Right ventricle myocardium superior (tissue), 1 donor: ENCODE results near the gene DMRTB1. TPM values are rescaled to one million over a fixed set of nuclear protein-coding genes. Genes with fewer than 3 reads are reported as not detected.

Experiments used
- ATAC-seq: fragments of 200-7000 bp; cut with Tn5 transposase; one replicate; pipeline ENCODE4 v1.9.1; 2020; ENCODE audit warnings: mild to moderate bottlenecking; ENCODE audit not compliant: poor library complexity
- DNase-seq: peaks from one replicate; pipeline ENCODE4 v3.0.0-alpha.2; 2020
- intact Hi-C: fragments of 100-400 bp; cut with DNase I; formaldehyde crosslinking; loops from one replicate; pipeline ENCODE4 v1.11.2; 2022
- total RNA-seq: library from RNA; stranded (reverse); fragmentation: NEBNext Ultra II Directional; extraction: Animal tissue kit (Norgen Biotek cat#: 25700); gene quantifications from one replicate; pipeline ENCODE4 v1.2.1, GENCODE V29; 2021
- donor health status: DM: no; HTN: yes; CAD: no; lungs with severe emphysema.

Gene DMRTB1
- total RNA-seq, 1 donor from 2014 or later = not detected

DNA sequence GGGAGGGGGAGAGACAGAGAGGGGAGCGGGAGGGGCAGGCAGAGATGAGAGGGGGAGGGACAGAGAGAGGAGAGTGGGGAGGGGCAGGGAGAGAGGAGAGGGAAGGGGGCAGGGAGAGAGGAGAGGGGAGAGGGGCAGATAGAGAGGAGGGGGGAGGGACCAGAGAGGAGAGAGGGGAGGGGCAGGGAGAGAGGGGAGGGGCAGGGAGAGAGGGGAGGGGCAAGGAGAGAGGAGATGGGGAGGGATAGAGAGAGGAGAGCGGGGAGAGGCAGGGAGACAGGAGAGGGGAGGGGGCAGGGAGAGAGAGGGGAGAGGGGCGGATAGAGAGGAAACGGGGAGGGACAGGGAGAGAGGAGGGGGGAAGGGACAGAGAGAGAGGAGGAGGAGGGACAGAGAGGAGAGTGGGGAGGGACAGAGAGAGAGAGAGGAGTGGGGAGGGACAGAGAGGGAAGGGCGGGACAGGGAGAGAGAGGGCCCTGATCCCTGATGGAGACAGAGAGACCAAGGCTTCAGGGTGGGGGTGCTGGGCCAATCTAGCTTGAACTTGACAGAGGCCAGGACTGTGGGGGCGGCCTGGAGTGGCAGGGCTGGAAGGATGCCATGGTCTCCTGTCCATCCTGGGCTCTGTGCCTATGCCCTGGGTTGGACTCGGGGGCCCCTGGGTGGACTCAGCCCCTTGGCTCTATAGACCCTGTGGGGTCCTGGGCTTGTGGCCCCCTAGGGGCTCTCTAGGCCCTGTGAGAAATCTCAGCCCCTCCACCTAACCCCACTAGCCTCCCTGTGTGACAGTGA, 43.6 kb downstream of the DMRTB1 start:
- no peak for DNase-seq
- intact Hi-C loops = no loop called here
- ATAC-seq = no peak

DNA sequence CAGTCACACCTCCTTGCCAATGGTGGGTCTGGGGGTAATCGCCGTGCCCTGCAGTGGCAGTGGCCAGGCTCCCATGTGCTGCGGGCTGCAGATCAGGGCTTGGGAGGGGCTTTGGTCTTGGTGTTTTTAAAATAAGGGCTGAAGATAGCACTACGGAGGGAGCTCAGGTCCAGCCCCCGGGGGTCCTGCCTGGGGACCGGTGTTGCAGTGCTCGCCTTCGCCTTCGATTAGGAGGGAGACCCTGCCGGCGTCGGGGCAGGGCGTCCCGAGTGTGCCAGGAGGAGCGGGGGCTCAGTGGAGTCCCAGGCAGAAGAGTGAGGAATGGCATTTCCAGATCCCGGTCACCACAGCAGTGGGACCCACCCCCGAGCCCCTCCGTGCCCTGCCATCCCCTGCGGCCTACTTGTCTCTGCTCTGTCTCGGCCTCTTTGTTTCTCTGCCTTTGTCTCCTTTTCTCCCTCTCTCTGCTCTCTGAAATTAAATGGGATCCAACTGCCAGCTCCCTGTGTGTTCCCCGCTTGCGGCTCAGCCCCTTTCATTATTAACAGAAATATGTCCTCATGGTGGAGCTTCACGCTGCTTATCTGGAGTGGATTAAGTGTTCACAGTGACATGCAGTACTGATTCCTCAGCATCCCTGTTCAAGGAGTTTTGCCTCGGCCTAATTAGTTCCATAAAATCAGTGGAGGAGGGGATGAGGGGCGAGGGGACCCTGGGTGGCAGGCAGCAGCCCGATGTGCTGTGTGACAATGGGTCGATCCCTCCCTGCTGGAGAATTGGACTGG, 44.4 kb downstream of the DMRTB1 start:
- ATAC-seq (no peak), DNase-seq (no peak)
- intact Hi-C loops = no loop called here

DNA sequence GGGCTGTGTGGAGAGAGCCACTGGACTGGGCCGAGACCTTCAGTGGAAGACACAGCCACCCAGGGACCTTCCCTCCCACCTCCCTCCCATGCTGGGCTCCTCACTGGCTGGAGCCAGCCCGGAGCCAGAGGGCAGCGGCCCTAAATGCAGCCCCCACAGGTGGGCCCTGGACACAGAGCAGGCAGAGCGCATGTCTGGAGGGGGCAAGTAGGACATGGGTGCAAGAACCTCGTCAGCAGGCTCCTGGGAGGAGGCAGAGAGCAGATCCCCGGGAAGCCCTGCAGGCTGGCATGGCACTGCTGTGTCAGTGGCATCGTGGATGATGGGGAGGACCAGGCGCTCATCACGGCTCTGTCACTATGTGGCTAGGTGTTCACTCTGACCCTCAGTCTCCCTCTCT, 45.7 kb downstream of the DMRTB1 start:
- DNase-seq (peak; percentile 24), ATAC-seq (no peak)
- intact Hi-C loops = no loop called here

DNA sequence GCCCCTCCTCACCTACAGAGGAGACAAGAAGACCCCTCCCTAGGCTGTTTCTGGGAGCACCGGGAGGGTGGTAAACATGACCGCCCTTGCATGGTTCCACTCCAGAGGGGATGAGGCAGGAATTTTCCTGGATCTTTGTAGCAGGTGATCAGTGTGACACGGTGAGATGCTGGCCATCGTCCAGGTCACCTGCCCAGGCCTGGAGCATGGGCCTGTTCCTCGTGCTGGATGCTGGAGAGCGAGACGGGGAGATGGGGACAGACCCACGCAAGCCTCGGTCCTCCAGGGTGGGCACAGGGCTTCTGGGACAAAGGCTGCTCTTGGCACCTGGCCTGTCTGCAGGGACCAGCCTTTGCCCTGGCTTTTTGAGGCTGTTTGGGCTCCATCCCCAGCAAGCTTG, 46.2 kb downstream of the DMRTB1 start:
- no peak for ATAC-seq
- DNase-seq = peak; percentile 31
- intact Hi-C loops = no loop called here

DNA sequence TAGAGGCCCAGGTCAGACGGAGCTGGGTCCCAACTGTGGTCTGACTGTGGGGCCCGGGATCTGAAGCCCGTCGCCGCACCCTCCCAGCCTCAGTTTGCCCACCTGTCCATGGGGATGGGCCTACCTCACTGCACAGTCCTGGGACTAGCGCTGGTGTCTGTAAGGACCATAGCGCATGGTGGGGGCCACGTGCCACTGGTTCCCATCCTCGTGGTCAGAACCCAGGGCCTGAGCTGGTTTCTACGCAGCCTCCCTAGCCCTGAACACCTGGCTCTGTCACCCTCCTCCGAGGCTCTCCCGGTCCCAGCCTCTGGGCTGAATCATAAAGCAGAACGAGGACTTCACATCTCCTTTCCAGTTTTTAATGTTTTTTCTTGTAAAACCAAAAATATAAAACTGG, 46.7 kb downstream of the DMRTB1 start:
- ATAC-seq = no peak
- DNase-seq = peak; percentile 30
- intact Hi-C loops = no loop called here

DNA sequence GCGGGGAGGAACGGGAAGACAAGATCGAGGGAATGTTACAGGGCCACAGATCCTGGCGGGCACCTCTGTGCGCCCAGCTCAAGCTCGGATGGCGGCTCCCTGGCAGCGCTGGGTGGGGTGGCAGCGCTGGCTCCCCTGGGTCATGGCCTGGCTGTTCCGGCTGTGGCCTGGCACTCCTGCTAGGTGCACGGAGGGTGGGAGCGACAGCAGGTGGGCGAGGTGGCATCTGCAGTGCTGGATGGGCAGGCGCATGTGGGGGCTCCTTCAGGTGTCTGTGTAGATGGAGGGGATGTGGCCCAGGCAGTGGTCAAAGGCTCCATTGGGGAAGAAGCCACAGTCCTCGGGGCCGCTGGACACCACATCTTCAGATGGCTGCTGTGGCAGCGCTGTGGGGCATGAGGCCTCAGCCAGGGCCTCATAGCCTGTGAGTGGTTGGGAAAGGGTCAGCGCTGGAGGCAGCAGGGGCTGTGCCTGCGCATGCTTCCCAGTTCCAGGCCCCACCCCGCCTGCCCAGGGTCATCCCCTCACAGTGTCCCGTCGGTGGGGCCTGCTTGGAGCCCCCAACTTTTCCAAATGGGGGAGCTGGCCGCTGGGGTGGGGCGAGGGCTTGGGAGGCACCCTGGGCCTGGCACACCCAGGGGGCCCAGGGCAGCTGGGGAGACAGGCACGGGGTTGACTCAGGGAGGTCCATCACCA, 47.3 kb downstream of the DMRTB1 start:
- DNase-seq = peak; percentile 24
- intact Hi-C loops = no loop called here
- ATAC-seq = no peak

DNA sequence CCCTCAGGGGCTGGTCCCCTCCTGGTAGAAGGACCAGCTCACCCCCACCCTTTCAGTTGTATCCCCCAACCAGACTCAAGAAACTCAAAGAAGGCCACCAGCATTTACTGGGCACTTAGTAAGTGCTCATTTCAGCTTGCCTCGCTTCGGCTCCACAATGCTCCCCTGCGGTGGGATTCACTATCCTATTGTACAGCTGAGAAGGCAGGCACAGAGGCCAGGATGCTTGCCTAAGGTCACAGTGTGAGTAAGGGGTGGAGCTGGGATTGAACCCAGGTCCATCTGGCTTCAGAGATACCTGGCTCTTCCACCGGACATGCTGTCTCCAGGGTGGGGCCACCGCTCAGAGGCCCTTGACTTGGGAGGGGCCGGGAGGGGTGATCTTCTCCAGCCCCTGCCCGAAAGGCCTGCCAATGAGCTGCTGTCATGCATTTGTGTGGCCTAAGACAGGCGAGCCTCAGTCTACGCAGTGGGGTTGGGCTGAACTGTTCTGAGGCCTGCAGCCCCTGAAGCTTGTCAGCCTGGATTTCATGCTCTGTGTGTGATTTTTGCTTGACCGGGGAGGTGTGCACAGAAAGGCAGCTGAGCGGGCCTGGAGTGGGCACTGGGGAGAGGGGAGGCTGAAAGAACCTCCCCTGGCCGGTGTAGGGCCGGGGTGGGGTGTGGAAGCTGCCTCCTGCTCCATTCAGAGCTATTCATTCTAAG, 48.1 kb downstream of the DMRTB1 start:
- ATAC-seq (no peak), DNase-seq (peak; percentile 15)
- intact Hi-C loops = no loop called here

DNA sequence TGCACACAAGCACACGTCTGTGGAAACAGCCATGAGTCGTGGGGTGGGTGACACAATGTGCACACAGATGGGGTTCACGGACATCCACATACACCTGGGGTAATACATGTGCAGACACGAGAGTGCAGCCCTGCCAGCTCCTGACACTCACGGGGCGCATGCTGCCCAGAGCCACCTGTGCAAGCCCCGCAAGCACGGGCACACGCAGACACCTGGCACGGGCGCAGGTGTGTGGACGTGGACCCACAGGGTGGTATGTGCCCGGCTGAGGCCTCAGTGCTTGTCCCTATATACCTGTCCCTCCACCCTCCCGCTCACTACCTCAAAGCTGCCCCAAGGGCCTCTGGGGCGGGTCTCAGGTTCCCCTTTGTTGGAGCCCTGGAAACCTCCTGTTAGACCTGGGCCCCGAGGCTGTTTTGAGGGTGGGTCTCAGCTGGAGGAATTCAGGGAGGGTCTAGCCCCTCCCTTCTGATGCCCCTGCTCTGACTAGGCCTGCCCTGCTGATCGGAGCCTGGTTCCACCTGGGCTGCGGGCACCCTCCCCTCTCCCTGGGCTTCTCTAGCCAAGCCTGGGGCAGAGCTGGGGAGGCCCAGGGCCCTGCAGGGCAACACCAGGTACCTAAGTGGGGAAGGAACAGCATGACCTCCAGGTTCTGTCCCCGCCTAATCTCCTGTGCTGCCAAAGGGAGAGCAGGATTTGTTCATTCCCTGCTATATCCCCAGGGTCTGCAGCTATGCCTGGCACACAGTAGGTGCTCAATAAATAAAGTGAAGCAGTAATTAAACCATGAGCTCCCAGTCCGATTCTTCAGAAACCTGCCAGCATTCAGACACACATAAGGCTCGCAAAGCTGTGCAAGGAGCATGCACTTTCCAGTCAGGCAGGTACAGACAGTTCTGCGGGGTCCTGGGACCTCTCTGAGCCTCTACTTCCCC, 49.1 kb downstream of the DMRTB1 start:
- ATAC-seq (no peak), DNase-seq (peak; percentile 40)
- intact Hi-C loops = no loop called here

DNA sequence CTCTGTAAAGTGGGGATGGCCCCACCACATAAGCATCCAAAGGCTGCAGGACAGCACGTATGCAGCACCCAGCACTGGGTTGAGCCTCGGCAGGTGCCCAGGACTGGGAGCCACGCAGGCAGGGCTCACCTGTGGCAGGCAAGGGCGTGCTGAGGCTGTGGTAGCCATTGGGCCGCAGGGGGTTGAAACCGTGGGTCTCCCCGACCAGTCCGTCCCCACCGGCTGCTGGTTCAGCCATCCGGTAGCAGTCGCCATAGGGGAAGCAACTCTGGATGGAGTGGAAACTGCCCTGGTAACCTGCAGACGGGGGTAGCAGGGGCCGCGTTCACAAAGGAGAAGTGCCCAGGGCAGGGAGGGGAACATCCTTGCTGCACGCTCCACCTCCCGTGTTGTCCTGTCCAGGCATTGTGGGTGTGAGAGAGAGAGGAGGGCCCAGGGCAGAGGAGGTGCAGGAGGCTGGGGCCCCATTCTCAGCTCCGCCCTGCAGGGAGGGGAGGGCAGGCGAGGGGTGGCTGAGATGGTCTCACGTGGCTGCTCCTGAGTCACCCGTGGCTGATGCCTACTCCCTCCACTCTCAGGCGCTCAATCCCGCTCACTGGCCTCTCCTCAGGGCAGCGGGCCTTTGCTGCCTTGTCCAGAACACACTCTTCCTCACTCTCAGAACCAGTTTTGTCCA, 49.9 kb downstream of the DMRTB1 start:
- DNase-seq (peak; percentile 40), ATAC-seq (no peak)
- intact Hi-C loops = no loop called here

DNA sequence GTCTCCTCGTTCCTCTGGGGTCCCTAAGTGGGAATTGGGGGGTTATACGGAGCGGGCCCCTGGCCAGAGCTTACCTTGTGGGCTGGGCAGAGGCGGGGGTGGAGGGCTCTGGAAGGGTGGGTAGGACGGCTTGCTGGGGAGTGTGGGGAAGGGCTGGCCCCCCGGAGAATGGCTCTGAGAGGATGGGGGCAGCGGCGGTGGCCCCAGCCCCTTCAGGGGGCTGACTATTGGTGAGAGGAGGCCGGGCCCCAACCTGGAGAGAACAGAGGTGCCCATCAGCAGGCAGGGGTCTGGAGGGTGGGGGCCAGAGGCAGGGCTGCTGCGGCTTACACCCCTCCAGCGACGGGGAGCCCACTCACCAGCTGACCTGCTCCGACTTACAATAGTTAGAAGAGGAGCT, 50.6 kb downstream of the DMRTB1 start:
- DNase-seq (peak; percentile 30), ATAC-seq (no peak)
- intact Hi-C loops = no loop called here

DNA sequence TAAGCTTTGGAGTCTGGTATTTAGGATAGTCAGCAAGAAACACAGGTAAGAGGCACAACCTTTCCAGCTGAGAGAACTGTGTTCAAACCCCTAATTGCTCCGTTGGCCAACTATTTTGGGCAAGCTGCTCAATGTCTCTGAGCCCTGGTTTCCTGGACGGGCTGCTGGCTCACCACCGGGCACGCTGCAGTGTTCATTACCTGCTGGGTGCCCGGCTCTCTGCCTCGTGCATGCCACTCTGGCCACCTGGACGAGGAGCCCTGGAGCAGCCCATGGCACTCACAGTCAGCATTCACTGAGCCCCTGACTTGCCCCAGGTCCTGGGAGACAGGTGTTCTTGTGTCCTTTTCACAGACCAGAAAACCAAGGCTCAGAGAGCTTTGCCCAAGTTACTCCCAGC, 51.0 kb downstream of the DMRTB1 start:
- intact Hi-C loops = no loop called here
- DNase-seq (peak; percentile 24), ATAC-seq (no peak)

DNA sequence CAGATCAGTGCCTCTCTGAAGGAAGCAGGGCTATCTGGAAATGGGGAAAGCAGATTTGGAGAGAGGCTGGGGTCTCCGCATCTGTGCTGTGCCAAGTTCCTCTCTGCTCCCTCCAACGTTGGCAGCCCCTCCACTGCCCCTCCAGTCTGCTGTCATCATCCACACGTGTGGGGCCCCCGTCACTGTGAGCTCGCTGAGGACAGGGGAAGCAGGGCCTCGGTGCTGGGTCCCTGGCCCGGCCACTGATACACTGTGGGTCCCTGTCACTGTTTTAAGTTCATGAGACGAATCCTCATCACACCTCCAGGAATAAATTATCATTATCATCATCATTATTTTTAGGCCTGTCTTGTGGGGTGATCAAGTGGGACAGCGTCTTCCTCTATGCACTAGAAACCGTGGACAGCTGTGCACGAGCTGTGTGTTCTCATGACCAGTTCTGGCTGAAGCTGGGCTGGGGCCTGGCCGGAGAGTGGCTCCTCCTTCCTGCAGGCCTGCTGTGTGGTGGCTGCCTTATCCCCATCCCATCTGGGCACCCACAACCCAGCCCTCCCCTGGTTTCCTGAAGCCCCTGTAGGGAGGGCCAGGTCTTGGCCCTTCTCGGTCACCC, 52.2 kb downstream of the DMRTB1 start:
- peak; percentile 57 for DNase-seq
- intact Hi-C loops = no loop called here
- ATAC-seq = peak; percentile 63

DNA sequence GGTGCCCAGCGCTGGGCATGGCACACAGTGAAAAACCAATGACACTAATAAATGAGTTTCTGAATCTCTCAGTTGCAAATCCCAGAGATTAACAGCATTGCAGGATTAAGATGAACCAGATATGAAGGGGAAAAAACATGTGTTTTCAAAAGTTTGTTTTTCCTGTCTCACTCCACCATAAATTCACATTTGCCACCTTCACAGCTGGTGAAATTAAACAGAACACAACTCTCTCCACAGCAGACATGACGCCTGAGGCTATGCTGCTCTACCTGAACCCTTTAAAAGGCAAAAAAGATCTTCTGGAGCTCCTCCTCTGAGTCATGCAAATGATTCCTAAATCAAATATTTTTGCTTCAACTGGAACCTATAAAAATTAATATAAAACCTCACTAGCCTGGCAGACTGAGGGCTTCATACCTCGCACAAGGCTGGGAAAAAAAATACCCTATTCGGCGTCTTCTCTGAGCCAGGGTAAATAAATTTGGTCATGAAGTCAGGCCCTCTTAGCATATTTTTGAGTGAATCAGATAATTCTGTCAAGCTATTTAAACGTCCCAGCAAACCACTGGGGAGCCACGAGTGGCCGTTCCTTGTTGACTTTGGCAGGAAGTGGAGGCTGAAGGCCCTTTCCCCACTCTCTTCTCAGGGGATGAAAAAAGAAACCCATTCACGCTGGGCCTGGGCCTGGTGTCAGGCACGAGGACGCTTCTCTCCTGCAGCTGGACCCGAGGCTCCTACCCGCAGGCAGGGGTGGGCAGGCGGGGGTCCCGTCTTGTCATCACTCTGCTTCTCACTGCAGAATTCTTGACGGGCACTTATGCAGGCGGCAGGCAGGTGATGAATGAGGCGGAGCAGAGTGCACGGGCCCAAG, 53.0 kb downstream of the DMRTB1 start:
- DNase-seq (peak; percentile 57), ATAC-seq (peak; percentile 67)
- intact Hi-C loops = no loop called here

DNA sequence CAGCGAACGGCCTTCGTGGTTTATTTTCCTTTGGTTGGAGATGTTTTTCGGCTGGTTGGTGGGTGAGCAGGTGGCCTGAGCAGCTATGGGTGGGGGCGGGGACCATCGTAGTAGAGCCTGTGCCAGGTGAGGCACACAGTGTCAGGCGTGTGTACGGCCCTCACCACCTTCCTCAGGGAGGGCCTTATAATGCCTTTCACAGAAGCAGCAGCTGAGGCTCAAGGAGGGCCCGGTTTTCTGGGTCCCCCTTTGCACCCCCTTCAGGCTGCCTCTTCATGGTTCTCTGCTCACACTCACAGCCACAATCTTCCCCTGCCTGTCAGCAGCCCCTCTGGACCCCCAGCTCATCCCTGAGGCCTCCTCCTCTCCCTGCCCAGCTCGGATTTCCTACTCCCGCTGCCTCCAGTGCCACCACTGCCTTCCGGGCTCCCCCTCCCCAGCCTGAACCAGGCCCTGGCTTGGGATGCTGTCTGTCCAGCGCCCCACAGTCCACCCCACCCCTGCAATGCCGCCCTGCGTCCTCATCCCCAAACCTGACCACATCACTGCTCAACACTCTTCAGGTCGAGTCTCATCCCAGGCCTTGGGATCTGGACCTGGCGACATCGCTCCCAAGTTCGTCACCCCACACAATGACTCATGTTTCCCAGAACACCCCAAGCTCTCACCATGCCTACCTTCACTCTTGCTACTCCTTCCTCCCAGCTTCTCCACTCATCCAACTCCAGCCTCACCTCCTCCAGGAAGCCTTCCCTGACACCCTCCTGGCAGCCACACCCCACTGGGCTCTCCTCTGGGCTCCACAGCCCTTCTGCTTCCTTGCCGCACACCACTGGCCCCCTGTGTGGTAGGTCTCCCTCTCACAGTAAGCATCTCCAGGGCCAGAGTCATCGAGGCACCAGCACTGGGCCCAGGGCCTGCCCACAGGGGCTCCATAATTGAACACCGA, 53.9 kb downstream of the DMRTB1 start:
- intact Hi-C loops = no loop called here
- ATAC-seq = no peak
- DNase-seq = peak; percentile 37

DNA sequence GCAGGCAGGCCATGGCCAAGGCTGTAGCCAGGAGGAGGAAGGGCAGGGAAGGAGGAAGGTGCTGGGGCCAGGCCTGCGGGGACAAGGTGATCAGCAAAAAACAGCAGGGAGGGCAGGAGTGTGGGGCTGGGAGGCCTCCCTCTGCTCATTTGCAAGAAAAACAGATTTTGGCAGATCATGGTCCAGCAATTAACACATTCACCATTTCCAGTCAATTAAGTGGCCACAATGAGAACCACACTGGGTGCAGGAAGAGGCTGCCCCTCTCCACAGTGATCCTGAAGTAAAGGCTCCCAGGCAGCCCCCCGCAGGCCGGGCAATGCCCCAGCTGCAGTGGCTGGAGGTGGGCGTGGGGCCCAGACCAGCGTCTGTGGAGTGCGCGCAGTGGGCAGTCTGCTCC, 54.6 kb downstream of the DMRTB1 start:
- intact Hi-C loops = no loop called here
- ATAC-seq = no peak
- DNase-seq = peak; percentile 22
